GM23338 (cell line): Measurements from ENCODE around the gene CPSF7. TPM values are rescaled to one million over a fixed set of nuclear protein-coding genes. Genes with fewer than 3 reads are reported as not detected.

ENCODE experiments used
- ATAC-seq: fragments of 200-7000 bp; cut with Tn5 transposase; 3 replicates; pipeline ENCODE4 v1.9.1; 2020
- DNase-seq: peaks from one replicate; pipeline ENCODE4 v3.0.0-alpha.2; 2015; ENCODE audit warnings: low spot score
- H2AFZ ChIP-seq: fragments of 200-600 bp; sonication (generic); 2 replicates; pipeline ENCODE4 v1.8.0; 2016; ENCODE audit warnings: antibody characterized with exemption, mild to moderate bottlenecking, moderate library complexity
- H3F3A ChIP-seq: fragments of 200-600 bp; sonication (generic); replicated peaks from 2 replicates; pipeline ENCODE4 v1.8.0; 2017; ENCODE audit warnings: antibody characterized with exemption, mixed run types, low read depth
- H3K27ac ChIP-seq: fragments of 200-600 bp; sonication (generic); 2 replicates; pipeline ENCODE4 v1.6.1; 2016; ENCODE audit warnings: low read depth
- H3K27me3 ChIP-seq: fragments of 200-600 bp; sonication (generic); 2 replicates; pipeline ENCODE4 v1.8.0; 2016; ENCODE audit warnings: mild to moderate bottlenecking, mixed run types, moderate library complexity; ENCODE audit not compliant: insufficient read depth
- H3K36me3 ChIP-seq: fragments of 200-600 bp; sonication (generic); 2 replicates; pipeline ENCODE4 v1.8.0; 2016; ENCODE audit warnings: mild to moderate bottlenecking; ENCODE audit not compliant: insufficient read depth
- H3K4me1 ChIP-seq: fragments of 200-600 bp; sonication (generic); 2 replicates; pipeline ENCODE4 v1.8.0; 2016; ENCODE audit warnings: mild to moderate bottlenecking, moderate library complexity; ENCODE audit not compliant: insufficient read depth
- H3K4me2 ChIP-seq: fragments of 200-600 bp; sonication (generic); 2 replicates; pipeline ENCODE4 v1.7.1; 2017; ENCODE audit warnings: mixed run types
- H3K4me3 ChIP-seq: fragments of 200-600 bp; sonication (generic); 2 replicates; pipeline ENCODE4 v1.6.1; 2016; ENCODE audit warnings: mixed run types
- H3K79me2 ChIP-seq: fragments of 200-600 bp; sonication (generic); replicated peaks from 2 replicates; pipeline ENCODE4 v1.8.0; 2017; ENCODE audit warnings: mild to moderate bottlenecking; ENCODE audit not compliant: insufficient read depth
- H3K9me2 ChIP-seq: fragments of 200-600 bp; sonication (generic); 2 replicates; pipeline ENCODE4 v1.8.0; 2017; ENCODE audit not compliant: insufficient read depth
- H4K20me1 ChIP-seq: fragments of 200-600 bp; sonication (generic); replicated peaks from 2 replicates; pipeline ENCODE4 v1.8.0; 2017; ENCODE audit warnings: mild to moderate bottlenecking; ENCODE audit not compliant: insufficient read depth
- H3K27ac Mint-ChIP-seq: 2 replicates; pipeline ENCODE4 v1.8.0; 2020; ENCODE audit warnings: inconsistent platforms, mild to moderate bottlenecking, moderate library complexity, mixed read lengths
- H3K27me3 Mint-ChIP-seq: 3 replicates; pipeline ENCODE4 v1.8.0; 2022; ENCODE audit warnings: low read depth, mild to moderate bottlenecking, moderate library complexity, mixed read lengths, inconsistent platforms; ENCODE audit not compliant: insufficient read depth, poor library complexity
- H3K36me3 Mint-ChIP-seq: 3 replicates; pipeline ENCODE4 v1.8.0; 2021; ENCODE audit warnings: low read depth, mild to moderate bottlenecking, inconsistent platforms, moderate library complexity, mixed read lengths
- H3K4me1 Mint-ChIP-seq: 3 replicates; pipeline ENCODE4 v1.8.0; 2020; ENCODE audit warnings: mild to moderate bottlenecking, inconsistent platforms, mixed read lengths
- H3K4me3 Mint-ChIP-seq: 3 replicates; pipeline ENCODE4 v1.8.0; 2021; ENCODE audit warnings: moderate library complexity, mild to moderate bottlenecking, inconsistent platforms, mixed read lengths
- H3K9me3 Mint-ChIP-seq: 3 replicates; pipeline ENCODE4 v1.8.0; 2020; ENCODE audit warnings: moderate library complexity, mild to moderate bottlenecking, inconsistent platforms, mixed read lengths
- CTCF ChIP-seq, 2 experiments: fragments of 200-600 bp in 1 of 2; sonication (generic) in 1 of 2; conservative IDR thresholded peaks; 2 replicates each; pipeline versions ENCODE4 v1.5.1 to v1.6.1; 2016 to 2017; ENCODE audit warnings: antibody characterized with exemption in 2 of 2, low read depth in 2 of 2, mild to moderate bottlenecking in 2 of 2, moderate library complexity in 1 of 2
- EZH2 ChIP-seq: fragments of 200-600 bp; sonication (generic); IDR thresholded peaks from one replicate; pipeline ENCODE4 v1.8.0; 2017; ENCODE audit warnings: antibody characterized with exemption, mild to moderate bottlenecking, low read depth; ENCODE audit not compliant: unreplicated experiment
- EZH2phosphoT487 ChIP-seq: fragments of 200-600 bp; sonication (generic); IDR thresholded peaks from one replicate; pipeline ENCODE4 v1.8.1; 2018; ENCODE audit warnings: antibody characterized with exemption; ENCODE audit not compliant: unreplicated experiment
- JUNB ChIP-seq: IDR thresholded peaks from one replicate; pipeline ENCODE4 v1.6.1; 2016; ENCODE audit warnings: antibody characterized with exemption; ENCODE audit not compliant: unreplicated experiment
- NANOG ChIP-seq: IDR thresholded peaks from 2 replicates; pipeline ENCODE4 v1.6.1; 2016; ENCODE audit warnings: antibody characterized with exemption, borderline replicate concordance
- REST ChIP-seq: IDR thresholded peaks from one replicate; pipeline ENCODE4 v1.6.1; 2018; ENCODE audit warnings: antibody characterized with exemption; ENCODE audit not compliant: unreplicated experiment
- STAT1 ChIP-seq: IDR thresholded peaks from one replicate; pipeline ENCODE4 v1.6.1; 2016; ENCODE audit warnings: antibody characterized with exemption; ENCODE audit not compliant: unreplicated experiment
- ZNF114 ChIP-seq: fragments of 250-450 bp; sonication (Bioruptor Pico); IDR thresholded peaks from 2 replicates; pipeline ENCODE4 v1.5.0; 2020; ENCODE audit warnings: mild to moderate bottlenecking, moderate library complexity
- ZNF331 ChIP-seq: fragments of 250-450 bp; sonication (Bioruptor Pico); IDR thresholded peaks from 2 replicates; pipeline ENCODE4 v1.5.0; 2020; ENCODE audit warnings: low read depth, mild to moderate bottlenecking, moderate library complexity
- ZNF462 ChIP-seq: fragments of 250-450 bp; sonication (Bioruptor Pico); IDR thresholded peaks from 2 replicates; pipeline ENCODE4 v1.5.0; 2020; ENCODE audit warnings: mild to moderate bottlenecking, moderate library complexity
- polyA plus RNA-seq: library from polyadenylated mRNA; unstranded; fragments of >200 nt; fragmentation: Nextera tagmentation; extraction: Ambion mirVana; gene quantifications from 2 replicates; pipeline ENCODE4 v1.2.1, GENCODE V29; 2016
- total RNA-seq: library from RNA; depleted of rRNA; stranded (reverse); fragments of >200 nt; shearing (Covaris generic); gene quantifications from 2 replicates; pipeline ENCODE4 v1.2.3, GENCODE V29; 2014

CPSF7 gene
- total and polyA plus RNA-seq, 2 experiments from 2014 or later: 27.4 to 60.6 TPM

- TF ChIP-seq ZNF331: no peak
- no peak for TF ChIP-seq ZNF462
- no peak for TF ChIP-seq JUNB
- no peak for TF ChIP-seq EZH2phosphoT487
- TF ChIP-seq NANOG: no peak
- no peak for TF ChIP-seq ZNF114
- TF ChIP-seq EZH2: no peak
- TF ChIP-seq STAT1: no peak
- TF ChIP-seq CTCF (conservative IDR thresholded peaks at IDR 0.05; ENCODE audit: low read depth in 2 of 2): no peak
- no peak for TF ChIP-seq REST
- Mint-ChIP-seq H3K9me3 (no peaks in the 10 kb centered on the region), H3K4me3 (no peak overlapping the region), H3K36me3 (peaks cover 4% of the 10 kb centered on the region; the same call in 2 of the 3 replicates), H3K27me3 (peaks cover 3% of the 10 kb centered on the region), H3K27ac (no peak overlapping the region), H3K4me1 (peaks cover 5% of the 10 kb centered on the region; the same call in 2 of the 3 replicates)
- Histone ChIP-seq H3F3A (0 out of 2 replicates have a peak, but pooled peaks cover 6% of the 10 kb centered on the region), H3K36me3 (no peaks in the 10 kb centered on the region), H3K9me2 (no peaks in the 10 kb centered on the region), H3K4me2 (no peak overlapping the region), H3K4me3 (no peak overlapping the region), H3K79me2 (no peaks in the 10 kb centered on the region), H3K27me3 (no peaks in the 10 kb centered on the region), H4K20me1 (no peaks in the 10 kb centered on the region), H3K4me1 (peaks cover 3% of the 10 kb centered on the region; the same call in 1 of the 2 replicates), H3K27ac (no peak overlapping the region), H2AFZ (no peak overlapping the region)
- DNase-seq (no peak), ATAC-seq (no peak)
These were observed 44.4 kb upstream of the CPSF7 start for GRCh38 chr11:61474013-61474643.
